HepG2 (cell line): ENCODE data around the gene ETS1. TPM values are rescaled to one million over a fixed set of nuclear protein-coding genes. Genes with fewer than 3 reads are reported as not detected.

ENCODE experiments used
- ATAC-seq: fragments of 200-7000 bp; cut with Tn5 transposase; 3 replicates; pipeline ENCODE4 v1.9.1; 2020; ENCODE audit warnings: mild to moderate bottlenecking, moderate library complexity
- BruUV-seq: library from RNA; stranded (reverse); fragments of 400-500 nt; replicated peaks from 2 replicates; lab custom pipeline; 2021; lab: Mats Ljungman, UMichigan
- CTCF ChIA-PET: fragments of 300-600 bp; formaldehyde crosslinking; extraction: SDS; loops from one replicate; lab custom pipeline; 2021; ENCODE audit warnings: low total read pairs, inconsistent platforms, low intra/inter-chr PET ratio; lab: Yijun Ruan, JAX
- POLR2A ChIA-PET: fragments of 350-600 bp; sonication (Branson Sonifier 250); formaldehyde crosslinking; loops from one replicate; lab custom pipeline; 2020; ENCODE audit warnings: antibody characterized with exemption, inconsistent platforms; lab: Yijun Ruan, JAX
- DNase-seq: peaks from one replicate; pipeline ENCODE4 v3.0.0-alpha.2; 2015; ENCODE audit warnings: low spot score
- FAIRE-seq: peaks from 3 replicates; lab custom pipeline; 2011; peaks lifted over from hg19 to GRCh38; lab: Jason Lieb, UNC
- H2AFZ ChIP-seq: one replicate; pipeline ENCODE4 v1.6.1; 2011; ENCODE audit warnings: low read length, inconsistent platforms
- H3K27ac ChIP-seq: fragments of 300-600 bp; 3 replicates; pipeline ENCODE4 v1.8.0; 2011; ENCODE audit warnings: mixed run types, mild to moderate bottlenecking, mixed read lengths, low read length, inconsistent platforms; ENCODE audit not compliant: insufficient read depth; ENCODE audit errors: extremely low read length
- H3K27me3 ChIP-seq, 2 experiments: fragments of 200-600 bp in 1 of 2; 2 replicates in 1 of 2; 3 replicates in 1 of 2; pipeline versions ENCODE4 v1.6.0 to v1.8.0; 2011; ENCODE audit warnings: low read length in 2 of 2, mild to moderate bottlenecking in 2 of 2, moderate library complexity in 2 of 2, inconsistent platforms in 1 of 2; ENCODE audit not compliant: insufficient read depth in 2 of 2, control insufficient read depth in 1 of 2
- H3K36me3 ChIP-seq, 2 experiments: fragments of 200-600 bp in 1 of 2; replicated peaks in 1 of 2; 2 replicates in 1 of 2; 3 replicates in 1 of 2; pipeline versions ENCODE4 v1.5.1 to v1.8.0; 2011; ENCODE audit warnings: low read length in 2 of 2, inconsistent platforms in 1 of 2; ENCODE audit not compliant: insufficient read depth in 2 of 2, control insufficient read depth in 1 of 2
- H3K4me1 ChIP-seq: 2 replicates; pipeline ENCODE4 v1.5.1; 2012; ENCODE audit warnings: low read length, inconsistent platforms; ENCODE audit not compliant: insufficient read depth
- H3K4me2 ChIP-seq: 2 replicates; pipeline ENCODE4 v1.6.0; 2011; ENCODE audit warnings: low read depth, low read length, inconsistent platforms
- H3K4me3 ChIP-seq, 3 experiments: fragments of 200-600 bp in 1 of 3; sonication (generic), shearing (Covaris generic) in 1 of 3; replicated peaks in 1 of 3; 2 replicates each; pipeline ENCODE4 v1.5.1; 2011 to 2016; ENCODE audit warnings: low read length in 3 of 3, inconsistent platforms in 2 of 3, low read depth in 2 of 3, mild to moderate bottlenecking in 2 of 3, control low read depth in 1 of 3, mixed read lengths in 1 of 3; ENCODE audit not compliant: insufficient read depth in 1 of 3
- H3K79me2 ChIP-seq: one replicate; pipeline ENCODE4 v1.6.1; 2011; ENCODE audit warnings: low read length, inconsistent platforms; ENCODE audit not compliant: insufficient read depth
- H3K9ac ChIP-seq: 2 replicates; pipeline ENCODE4 v1.6.0; 2011; ENCODE audit warnings: mild to moderate bottlenecking, low read depth, low read length, inconsistent platforms; ENCODE audit not compliant: insufficient read depth
- H3K9me3 ChIP-seq: 2 replicates; pipeline ENCODE4 v1.5.1; 2012; ENCODE audit warnings: mild to moderate bottlenecking, low read length
- H4K20me1 ChIP-seq: 2 replicates; pipeline ENCODE4 v1.6.0; 2011; ENCODE audit warnings: inconsistent platforms, mild to moderate bottlenecking, low read length, moderate library complexity; ENCODE audit not compliant: insufficient read depth
- CEBPB ChIP-seq: IDR thresholded peaks from 2 replicates; pipeline ENCODE4 v1.6.1; 2011; ENCODE audit warnings: low read depth, low read length, improper control_type of control experiment, borderline replicate concordance
- HDAC2 ChIP-seq: sonication (generic); formaldehyde crosslinking; IDR thresholded peaks from 2 replicates; pipeline ENCODE4 v1.4.0; 2020; ENCODE audit warnings: missing genetic modification reagents
- MBD4 ChIP-seq: IDR thresholded peaks from 2 replicates; pipeline ENCODE4 v1.6.1; 2012; ENCODE audit warnings: low read length, inconsistent platforms, borderline replicate concordance
- MIER2 ChIP-seq: IDR thresholded peaks from 2 replicates; pipeline ENCODE4 v1.6.1; 2016; ENCODE audit warnings: missing biosample characterization, missing genetic modification reagents
- PAWR ChIP-seq: sonication (generic); formaldehyde crosslinking; IDR thresholded peaks from 2 replicates; pipeline ENCODE4 v1.4.0; 2020; ENCODE audit warnings: missing genetic modification reagents, mild to moderate bottlenecking, borderline replicate concordance
- ZNF333 ChIP-seq: sonication (generic); formaldehyde crosslinking; IDR thresholded peaks from 2 replicates; pipeline ENCODE4 v1.4.0; 2020; ENCODE audit warnings: mild to moderate bottlenecking, missing genetic modification reagents, borderline replicate concordance
- ZNF44 ChIP-seq: sonication (generic); formaldehyde crosslinking; IDR thresholded peaks from 2 replicates; pipeline ENCODE4 v1.5.1; 2020; ENCODE audit warnings: mild to moderate bottlenecking, missing genetic modification reagents
- WGBS: methylation state at CpG from one replicate; pipeline ENCODE4 v1.1.6; 2017; ENCODE audit warnings: low lambda C conversion rate; 5-methylcytosine and 5-hydroxymethylcytosine counted together
- in situ Hi-C: cut with HindIII; loops from 2 replicates; pipeline ENCODE4 v1.10.0; 2017; ENCODE audit warnings: low pct_unique_long_range_greater_than_20kb; ENCODE audit not compliant: extremely low pct_ligation_motif_present
- intact Hi-C: fragments of 100-400 bp; cut with micrococcal nuclease; formaldehyde crosslinking; loops from one replicate; pipeline ENCODE4 v1.10.0; 2022; ENCODE audit not compliant: unreplicated experiment
- polyA plus RNA-seq, 8 experiments: library from polyadenylated mRNA; depleted of rRNA in 3 of 8; stranded (reverse) in 7 of 8; unstranded in 1 of 8; fragments of >200 nt; fragmentation: Illumina TruSeq in 4 of 8; extraction: Trizol in 4 of 8; gene quantifications; 2 replicates each; pipeline versions ENCODE4 v1.2.1 to v1.2.3, GENCODE V29; 2011 to 2016; ENCODE audit warnings: low read depth in 4 of 8, missing spikeins in 1 of 8, mixed read lengths in 1 of 8; ENCODE audit not compliant: insufficient read depth in 1 of 8
- total RNA-seq, 5 experiments: library from RNA; depleted of rRNA; stranded (reverse); fragments of >200 nt; fragmentation: Illumina TruSeq; extraction: Trizol; gene quantifications; 2 replicates each; pipeline ENCODE4 v1.2.3, GENCODE V29; 2016; ENCODE audit warnings: low read depth in 1 of 5
- TF ChIP-seq, protein P1 (sequence below): fragments of 450-650 bp; IDR thresholded peaks from 2 replicates; pipeline ENCODE4 v1.6.1; 2016

Gene ETS1
- total and polyA plus RNA-seq, 2 of the 13 experiments (the other 11 are each of a cell fraction or from before 2014, with no cell fraction given) = 0.18 to 0.34 TPM

DNA sequence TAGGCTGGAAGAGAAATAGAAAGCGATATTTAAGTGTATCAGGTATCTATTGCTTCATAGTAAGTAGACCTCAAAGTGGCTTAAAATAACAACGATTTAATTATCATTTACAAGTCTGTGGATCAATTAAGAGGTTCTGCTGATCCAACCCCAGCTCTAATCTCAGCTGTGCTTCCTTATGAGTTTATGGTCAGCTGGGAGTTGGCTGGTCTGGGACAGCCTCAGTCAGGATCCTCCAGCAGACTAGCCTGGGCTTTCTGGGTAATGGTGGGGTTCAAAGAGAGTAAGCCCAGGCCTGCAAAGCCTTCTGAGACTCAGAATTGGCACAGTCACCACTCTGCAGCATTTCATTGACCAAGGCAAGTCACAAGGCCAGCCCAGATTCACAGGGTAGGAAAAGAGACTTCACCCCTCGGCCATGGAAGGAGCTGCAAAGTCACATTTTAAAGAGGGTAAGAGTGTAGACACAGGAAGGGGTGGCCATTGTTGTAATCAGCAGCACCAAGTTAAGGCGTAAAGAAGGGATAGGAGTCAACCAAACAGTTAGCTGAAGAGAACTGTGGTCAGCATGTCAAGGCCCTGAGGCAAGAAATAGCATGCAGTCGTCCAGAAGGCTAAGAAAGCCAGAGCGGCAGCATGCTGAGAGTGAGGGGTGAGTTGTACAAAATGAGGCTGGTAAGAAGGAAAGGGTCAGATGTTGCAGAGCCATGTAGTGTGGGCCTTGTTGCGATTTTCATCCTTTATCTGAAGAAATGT lies 168.2 kb downstream of the ETS1 start (continued):
- TF ChIP-seq, protein P1, sequence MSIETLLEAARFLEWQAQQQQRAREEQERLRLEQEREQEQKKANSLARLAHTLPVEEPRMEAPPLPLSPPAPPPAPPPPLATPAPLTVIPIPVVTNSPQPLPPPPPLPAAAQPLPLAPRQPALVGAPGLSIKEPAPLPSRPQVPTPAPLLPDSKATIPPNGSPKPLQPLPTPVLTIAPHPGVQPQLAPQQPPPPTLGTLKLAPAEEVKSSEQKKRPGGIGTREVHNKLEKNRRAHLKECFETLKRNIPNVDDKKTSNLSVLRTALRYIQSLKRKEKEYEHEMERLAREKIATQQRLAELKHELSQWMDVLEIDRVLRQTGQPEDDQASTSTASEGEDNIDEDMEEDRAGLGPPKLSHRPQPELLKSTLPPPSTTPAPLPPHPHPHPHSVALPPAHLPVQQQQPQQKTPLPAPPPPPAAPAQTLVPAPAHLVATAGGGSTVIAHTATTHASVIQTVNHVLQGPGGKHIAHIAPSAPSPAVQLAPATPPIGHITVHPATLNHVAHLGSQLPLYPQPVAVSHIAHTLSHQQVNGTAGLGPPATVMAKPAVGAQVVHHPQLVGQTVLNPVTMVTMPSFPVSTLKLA = no peak
- TF ChIP-seq MIER2 (CRISPR knock-in tag) = no peak

DNA sequence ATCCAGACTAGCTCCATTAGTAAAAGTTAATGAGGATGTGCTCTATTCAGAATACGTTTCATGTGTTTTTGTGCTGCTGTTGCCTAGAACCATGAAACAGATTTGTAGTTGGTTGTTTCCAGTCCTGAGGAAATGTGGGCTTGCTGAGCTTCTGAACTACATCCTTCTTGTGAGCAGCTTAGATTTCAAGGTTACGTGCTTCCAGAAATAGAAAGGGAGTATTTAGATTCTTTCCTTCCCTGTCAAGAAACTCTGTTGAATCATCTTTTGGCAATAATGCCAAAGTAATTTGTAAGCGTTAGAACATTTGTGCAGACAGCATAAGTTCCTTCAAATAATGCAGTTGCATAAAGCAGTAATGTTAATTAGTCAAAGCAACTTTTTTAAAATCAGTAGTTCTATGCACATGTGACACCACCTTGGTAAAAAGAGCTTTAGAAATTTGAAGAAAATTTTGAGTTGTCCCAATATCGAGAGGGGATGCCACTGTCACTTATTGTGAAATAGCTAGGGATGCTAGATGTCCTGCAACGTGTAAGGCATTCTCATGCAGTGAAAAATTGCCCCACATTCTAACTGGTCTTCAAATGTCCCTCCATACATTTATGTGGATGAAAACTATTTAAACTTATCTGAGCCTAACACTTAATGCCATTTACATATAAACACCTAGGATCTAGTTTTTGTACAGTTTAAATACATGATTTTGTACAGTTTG lies 169.6 kb downstream of the ETS1 start:
- ChIA-PET POLR2A (no interaction called here), CTCF (no interaction called here)
- Histone ChIP-seq H3K27me3 (no peaks in the 10 kb centered on the region), H3K4me2 (no peak overlapping the region), H3K4me3 (no peak overlapping the region), H3K4me1 (0 out of 2 replicates have a peak, but pooled peaks cover 4% of the 10 kb centered on the region), H3K79me2 (no peaks in the 10 kb centered on the region), H3K9me3 (no peaks in the 10 kb centered on the region), H3K9ac (no peak overlapping the region), H2AFZ (no peak overlapping the region), H3K27ac (no peak overlapping the region), H3K36me3 (no peaks in the 10 kb centered on the region), H4K20me1 (no peaks in the 10 kb centered on the region)
- intact Hi-C loops (no loop called here), in situ Hi-C loops (no loop called here)
- 12% methylated on average over 5 of the region's 5 CpGs for WGBS
- no TSS peak for BruUV-seq
- FAIRE-seq (no peak), ATAC-seq (no peak), DNase-seq (no peak)
- TF ChIP-seq HDAC2 (CRISPR knock-in tag) = no peak
- TF ChIP-seq CEBPB = peak; percentile 30; the same call in 1 of the 2 replicates
- TF ChIP-seq MBD4 = no peak
- no peak for TF ChIP-seq ZNF333 (CRISPR knock-in tag)
- TF ChIP-seq PAWR (CRISPR knock-in tag) = no peak
- no peak for TF ChIP-seq ZNF44 (CRISPR knock-in tag)
